RWPE2 (cell line): Measurements from ENCODE around the gene PRR29.
"Not testable (repeated sequence)": the region's sequence is repeated elsewhere in the genome, so short reads cannot be mapped to it uniquely, and the experiment has no call there.

Experiments
- ATAC-seq: fragments of 200-7000 bp; cut with Tn5 transposase; 3 replicates; pipeline ENCODE4 v1.9.1; 2021; ENCODE audit warnings: low read depth
- DNase-seq: peaks from one replicate; pipeline ENCODE4 v3.0.0-alpha.2; 2020; ENCODE audit warnings: low spot score
- H3K27ac ChIP-seq: fragments of 450-650 bp; 2 replicates; pipeline ENCODE4 v1.5.1; 2017; ENCODE audit warnings: mild to moderate bottlenecking; ENCODE audit not compliant: poor library complexity, severe bottlenecking
- H3K27me3 ChIP-seq: fragments of 250-450 bp; sonication (Bioruptor Pico); 2 replicates; pipeline ENCODE4 v1.5.1; 2021; ENCODE audit warnings: mild to moderate bottlenecking, moderate library complexity; ENCODE audit not compliant: insufficient read depth, poor library complexity, severe bottlenecking
- H3K36me3 ChIP-seq: fragments of 250-450 bp; sonication (Bioruptor Pico); 2 replicates; pipeline ENCODE4 v1.5.1; 2020; ENCODE audit warnings: low read depth, mild to moderate bottlenecking, moderate library complexity
- H3K4me1 ChIP-seq: fragments of 250-450 bp; sonication (Bioruptor Pico); 2 replicates; pipeline ENCODE4 v1.5.1; 2021; ENCODE audit warnings: mild to moderate bottlenecking, moderate library complexity; ENCODE audit not compliant: insufficient read depth, poor library complexity, severe bottlenecking
- H3K4me3 ChIP-seq: fragments of 250-450 bp; sonication (Bioruptor Pico); 2 replicates; pipeline ENCODE4 v1.5.1; 2021; ENCODE audit warnings: mild to moderate bottlenecking, moderate library complexity; ENCODE audit not compliant: severe bottlenecking
- H3K9me3 ChIP-seq: fragments of 250-450 bp; sonication (Bioruptor Pico); 2 replicates; pipeline ENCODE4 v1.5.1; 2021; ENCODE audit warnings: mild to moderate bottlenecking, moderate library complexity; ENCODE audit not compliant: severe bottlenecking
- TF ChIP-seq, protein P1 (sequence below): fragments of 450-650 bp; IDR thresholded peaks from one replicate; pipeline ENCODE4 v1.5.1; 2017; ENCODE audit warnings: mild to moderate bottlenecking, moderate library complexity; ENCODE audit not compliant: poor library complexity, severe bottlenecking

The PRR29 gene

DNA sequence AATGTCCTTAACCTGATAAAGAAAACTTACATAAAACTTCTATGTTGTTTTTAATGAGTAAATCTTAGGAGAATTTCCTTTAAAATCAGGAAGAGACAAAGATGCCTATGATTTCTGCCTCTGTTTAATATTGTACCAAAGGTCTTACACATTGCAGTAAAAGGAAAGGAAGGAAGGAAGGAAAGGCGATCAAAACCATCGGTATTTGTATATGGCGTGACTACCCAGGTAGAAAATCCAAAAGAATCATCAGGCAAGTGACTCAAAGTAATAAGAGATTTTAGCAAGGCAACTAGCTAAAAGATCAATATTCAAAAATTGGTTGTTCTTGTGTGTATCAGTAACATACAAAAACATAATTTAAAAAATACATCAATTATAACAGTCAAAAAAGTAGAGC is 18.8 kb downstream of the PRR29 start:
- TF ChIP-seq, protein P1, sequence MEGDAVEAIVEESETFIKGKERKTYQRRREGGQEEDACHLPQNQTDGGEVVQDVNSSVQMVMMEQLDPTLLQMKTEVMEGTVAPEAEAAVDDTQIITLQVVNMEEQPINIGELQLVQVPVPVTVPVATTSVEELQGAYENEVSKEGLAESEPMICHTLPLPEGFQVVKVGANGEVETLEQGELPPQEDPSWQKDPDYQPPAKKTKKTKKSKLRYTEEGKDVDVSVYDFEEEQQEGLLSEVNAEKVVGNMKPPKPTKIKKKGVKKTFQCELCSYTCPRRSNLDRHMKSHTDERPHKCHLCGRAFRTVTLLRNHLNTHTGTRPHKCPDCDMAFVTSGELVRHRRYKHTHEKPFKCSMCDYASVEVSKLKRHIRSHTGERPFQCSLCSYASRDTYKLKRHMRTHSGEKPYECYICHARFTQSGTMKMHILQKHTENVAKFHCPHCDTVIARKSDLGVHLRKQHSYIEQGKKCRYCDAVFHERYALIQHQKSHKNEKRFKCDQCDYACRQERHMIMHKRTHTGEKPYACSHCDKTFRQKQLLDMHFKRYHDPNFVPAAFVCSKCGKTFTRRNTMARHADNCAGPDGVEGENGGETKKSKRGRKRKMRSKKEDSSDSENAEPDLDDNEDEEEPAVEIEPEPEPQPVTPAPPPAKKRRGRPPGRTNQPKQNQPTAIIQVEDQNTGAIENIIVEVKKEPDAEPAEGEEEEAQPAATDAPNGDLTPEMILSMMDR: no peak
- Histone ChIP-seq H3K36me3 (no peaks in the 10 kb centered on the region), H3K27ac (no peak overlapping the region), H3K27me3 (no peaks in the 10 kb centered on the region), H3K9me3 (no peaks in the 10 kb centered on the region), H3K4me1 (no peaks in the 10 kb centered on the region), H3K4me3 (no peak overlapping the region)
- DNase-seq (no peak), ATAC-seq (no peak)

DNA sequence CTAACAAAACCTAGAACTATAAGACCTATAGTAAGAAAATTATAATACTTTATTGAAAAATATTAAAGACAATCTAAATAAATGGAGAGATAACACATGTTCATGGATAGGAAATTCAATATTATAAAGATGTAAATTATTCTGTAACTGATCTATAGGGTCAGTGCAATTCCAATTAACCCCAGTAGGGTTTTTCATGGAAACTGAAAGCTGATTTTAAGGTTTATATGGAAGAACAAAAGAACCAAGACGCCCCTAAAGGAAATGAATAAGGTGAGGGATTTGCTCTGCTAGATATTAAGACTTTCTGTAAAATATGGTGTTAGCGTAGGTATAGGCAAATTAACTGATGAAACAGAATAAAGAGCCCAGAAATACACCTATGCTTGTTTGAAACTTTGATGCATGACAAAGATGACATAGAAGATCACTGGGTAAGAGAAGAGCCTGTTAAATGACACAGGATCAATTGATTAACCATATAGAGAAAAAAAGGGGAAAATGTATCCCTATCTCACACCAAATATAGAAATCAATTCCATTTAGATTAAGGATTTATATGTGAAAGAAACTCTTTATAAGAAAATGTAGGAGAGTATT is 19.3 kb downstream of the PRR29 start:
- Histone ChIP-seq H3K4me1 (no peaks in the 10 kb centered on the region), H3K36me3 (no peaks in the 10 kb centered on the region), H3K27me3 (no peaks in the 10 kb centered on the region), H3K4me3 (no peak overlapping the region), H3K9me3 (no peaks in the 10 kb centered on the region), H3K27ac (no peak overlapping the region)
- DNase-seq: no peak
- ATAC-seq: no peak
- TF ChIP-seq, protein P1: peak; percentile 15

DNA sequence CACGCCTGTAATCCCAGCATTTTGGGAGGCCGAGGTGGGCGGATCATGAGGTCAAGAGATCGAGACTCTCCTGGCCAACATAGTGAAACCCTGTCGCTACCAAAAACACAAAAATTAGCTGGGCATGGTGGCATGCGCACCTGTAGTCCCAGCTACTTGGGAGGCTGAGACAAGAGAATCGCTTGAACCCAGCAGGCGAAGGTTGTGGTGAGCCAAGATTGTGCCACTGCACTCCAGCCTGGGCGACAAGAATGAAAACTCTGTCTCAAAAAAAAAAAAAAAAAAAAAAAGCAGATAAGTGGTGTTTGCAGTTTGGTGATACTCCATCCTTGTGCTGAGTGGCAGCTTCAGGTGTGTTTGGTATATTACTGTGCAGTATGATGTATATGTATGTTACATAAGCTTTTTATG is 21.4 kb downstream of the PRR29 start:
- ATAC-seq, H3K9me3 ChIP-seq, H3K4me1 ChIP-seq, H3K4me3 ChIP-seq, H3K27ac ChIP-seq, H3K36me3 ChIP-seq, H3K27me3 ChIP-seq: not testable (repeated sequence)
- peak; percentile 2 for DNase-seq

DNA sequence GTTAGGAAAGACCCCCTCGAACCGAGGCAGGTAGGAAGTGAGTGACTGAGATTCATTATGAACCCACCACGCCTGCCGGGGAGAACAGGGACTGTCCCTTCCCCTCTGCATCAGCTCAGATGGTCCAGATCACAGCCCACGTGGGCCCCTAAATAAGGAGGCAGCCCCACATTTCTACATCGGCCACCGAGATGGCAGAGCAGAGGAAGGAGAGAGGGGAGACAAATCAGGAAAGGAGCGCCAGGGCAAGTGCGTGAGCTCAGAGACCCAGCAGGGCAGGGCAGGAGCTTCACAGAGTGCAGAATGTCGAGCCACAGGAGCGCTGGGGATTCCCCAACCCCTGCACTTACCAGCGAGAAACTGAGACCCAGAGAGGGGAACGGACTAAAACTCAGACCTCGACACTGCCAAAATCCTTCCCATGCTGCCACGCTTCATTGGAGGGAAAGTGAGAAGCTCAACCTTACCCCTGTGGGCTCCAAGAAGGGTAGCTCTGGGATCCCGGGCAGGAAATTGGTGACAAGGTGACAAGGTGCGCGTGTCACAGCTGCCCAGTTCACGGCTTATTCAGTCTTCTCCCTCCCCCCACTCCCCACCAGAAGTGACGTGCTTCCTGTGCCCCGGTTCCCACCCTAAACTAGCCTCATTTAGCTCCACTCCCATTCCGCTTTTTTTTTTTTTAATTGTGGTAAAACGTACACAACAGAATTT is 22.1 kb downstream of the PRR29 start, which contains the start of gene ICAM2:
Gene ICAM2, minus strand, starts transcription at position 578 of the 711 bp plus-strand sequence. CDS start 13,942 bp downstream, outside the sequence.
- ATAC-seq: no peak
- Histone ChIP-seq H3K27me3 (no peaks in the 10 kb centered on the region), H3K4me1 (no peaks in the 10 kb centered on the region), H3K36me3 (no peaks in the 10 kb centered on the region), H3K4me3 (no peak within 1 kb of the TSS), H3K27ac (no peak within 1 kb of the TSS), H3K9me3 (no peaks in the 10 kb centered on the region)
- DNase-seq: peak; percentile 34
- TF ChIP-seq, protein P1: no peak

DNA sequence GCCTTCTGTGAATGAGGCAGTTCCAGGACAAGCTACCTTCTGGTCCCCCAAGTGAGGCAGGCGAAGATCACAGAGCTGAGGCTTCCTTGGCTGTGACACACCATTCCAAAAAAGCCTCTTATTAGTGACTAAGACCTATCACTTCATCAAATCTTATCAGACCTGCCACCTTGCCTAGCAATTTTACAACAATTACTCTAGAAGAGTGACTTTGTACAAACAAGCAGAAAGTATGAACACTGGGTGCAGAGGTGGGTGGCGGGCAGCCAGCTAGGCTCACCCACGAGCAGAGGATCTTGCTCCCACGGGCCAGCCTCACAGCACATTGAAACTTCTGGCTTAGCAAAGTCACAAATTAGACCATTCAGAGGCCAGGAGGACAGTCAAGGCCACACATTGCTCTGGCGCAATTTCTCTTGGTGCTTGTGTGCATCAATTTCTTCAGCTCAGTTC is 24.5 kb downstream of the PRR29 start:
- H3K27me3 ChIP-seq: no peaks in the 10 kb centered on the region
- DNase-seq (no peak), ATAC-seq (no peak)
- H3K36me3 ChIP-seq: no peaks in the 10 kb centered on the region
- H3K27ac ChIP-seq: no peak overlapping the region
- no peaks in the 10 kb centered on the region for H3K4me1 ChIP-seq
- H3K4me3 ChIP-seq: no peak overlapping the region
- H3K9me3 ChIP-seq: no peaks in the 10 kb centered on the region
- TF ChIP-seq, protein P1: no peak
